GM21528 (cell line): ENCODE data around the gene SLC25A1.

ENCODE experiments used
- ATAC-seq: cut with Tn5 transposase; IDR thresholded peaks from one replicate; pipeline ENCODE4 v1.9.1; 2021; ENCODE audit warnings: mild to moderate bottlenecking, moderate library complexity; ENCODE audit not compliant: unreplicated experiment, low FRiP score

SLC25A1 gene

DNA sequence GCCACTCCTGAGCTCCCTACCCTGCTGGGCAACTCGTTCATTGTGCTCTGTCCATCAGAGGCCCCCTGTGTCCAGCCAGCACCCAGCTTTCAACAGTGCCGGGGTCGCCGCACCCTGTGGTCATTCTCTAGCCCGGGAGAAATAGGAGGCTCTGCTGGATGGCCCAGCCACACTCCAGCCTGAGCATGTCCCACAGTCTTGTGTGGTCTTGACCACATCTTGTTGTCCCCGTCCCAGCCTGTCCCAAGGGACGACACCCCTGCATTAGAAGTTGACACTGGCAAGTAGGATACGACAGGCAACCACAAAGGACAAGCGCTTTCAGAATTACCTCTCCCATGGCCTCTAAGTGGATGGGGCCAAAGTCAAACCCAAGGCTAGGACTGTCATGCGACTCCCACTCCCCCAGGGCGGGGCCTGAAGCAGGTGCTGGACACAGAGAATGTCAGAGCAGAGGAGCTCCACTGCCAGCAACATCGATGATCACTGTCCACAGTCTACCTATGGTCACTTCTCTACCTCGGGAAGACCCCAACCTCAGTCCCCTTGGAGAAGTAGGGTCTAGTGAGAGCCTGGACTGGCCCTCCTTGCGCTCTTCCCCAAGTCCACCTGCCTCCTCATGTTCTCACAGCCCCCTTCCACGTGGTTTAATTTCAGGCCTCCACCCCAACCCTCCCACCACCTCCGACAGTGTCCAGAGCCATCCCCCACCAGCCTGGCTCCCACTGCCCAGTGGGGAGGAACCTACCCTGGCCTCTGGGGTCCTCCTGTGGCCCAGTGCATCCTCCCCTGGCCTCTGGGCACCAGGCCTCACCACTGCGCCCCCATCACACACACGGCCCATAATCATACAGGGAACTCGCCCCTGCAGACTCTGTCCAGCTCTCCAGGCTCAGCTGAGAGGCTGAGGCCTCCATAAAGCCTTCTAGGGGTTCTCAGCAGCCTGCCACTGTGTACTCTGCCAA is 51.9 kb downstream of the SLC25A1 start:
- ATAC-seq = no peak
